Small intestine (tissue), 7 donors: ENCODE data around the gene COLEC11. TPM values are rescaled to one million over a fixed set of nuclear protein-coding genes. Genes with fewer than 3 reads are reported as not detected.
A peak's percentile ranks its signal among the peaks of the same experiment; 100 is the strongest.
"Not testable (repeated sequence)": the region's sequence is repeated elsewhere in the genome, so short reads cannot be mapped to it uniquely, and the experiment has no call there.

Experiments
- DNase-seq, 2 donors: peaks; one replicate each; pipeline versions ENCODE4 v3.0.0 to v3.0.0-alpha.2; 2013
- FAIRE-seq: peaks from 2 replicates; lab custom pipeline; 2012; peaks lifted over from hg19 to GRCh38; lab: Jason Lieb, UNC
- H3K27ac ChIP-seq, 3 donors: one replicate each; pipeline ENCODE4 v1.5.1; 2013; ENCODE audit warnings: low read length in 2 of 3, mild to moderate bottlenecking in 2 of 3, control low read depth in 1 of 3, inconsistent platforms in 1 of 3, low read depth in 1 of 3, moderate library complexity in 1 of 3
- H3K27me3 ChIP-seq, 3 donors: one replicate each; pipeline ENCODE4 v1.6.1; 2013; ENCODE audit warnings: low read length in 3 of 3, inconsistent platforms in 1 of 3; ENCODE audit not compliant: control insufficient read depth in 3 of 3, insufficient read depth in 3 of 3
- H3K36me3 ChIP-seq, 3 donors: one replicate each; pipeline ENCODE4 v1.6.1; 2013; ENCODE audit warnings: low read length in 3 of 3, inconsistent platforms in 1 of 3, low read depth in 1 of 3, mild to moderate bottlenecking in 1 of 3, moderate library complexity in 1 of 3; ENCODE audit not compliant: control insufficient read depth in 3 of 3, insufficient read depth in 2 of 3
- H3K4me1 ChIP-seq, 3 donors: one replicate each; pipeline ENCODE4 v1.6.1; 2013; ENCODE audit warnings: low read length in 2 of 3, inconsistent platforms in 1 of 3, low read depth in 1 of 3, mild to moderate bottlenecking in 1 of 3, moderate library complexity in 1 of 3; ENCODE audit not compliant: control insufficient read depth in 3 of 3, insufficient read depth in 2 of 3
- H3K4me3 ChIP-seq, 3 donors: one replicate each; pipeline ENCODE4 v1.5.1; 2013; ENCODE audit warnings: low read length in 3 of 3, control low read depth in 1 of 3, inconsistent platforms in 1 of 3, low read depth in 1 of 3, mild to moderate bottlenecking in 1 of 3, moderate library complexity in 1 of 3
- H3K9me3 ChIP-seq, 2 donors: one replicate each; pipeline ENCODE4 v1.6.1; 2013; ENCODE audit warnings: low read depth in 1 of 2, low read length in 1 of 2; ENCODE audit not compliant: control insufficient read depth in 2 of 2, insufficient read depth in 1 of 2
- WGBS, 3 donors: extraction: QIAGEN DNeasy Blood & Tissue Kit; methylation state at CpG; one replicate each; pipeline ENCODE4 v1.1.7; 2013; 5-methylcytosine and 5-hydroxymethylcytosine counted together
- polyA plus RNA-seq, 4 donors: library from polyadenylated mRNA; stranded (reverse) in 3 of 4; unstranded in 1 of 4; fragments of 200-250 nt in 3 of 4; fragments of 120-200 nt in 1 of 4; gene quantifications; one replicate each; pipeline versions ENCODE4 v1.2.1 to v1.2.3, GENCODE V29; 2013
- donor health status: healthy with polysubstance abuse.
- donor health status: control.
- donor health status: control.
- donor health status: Bipolar disorder and iron deficiency.
- donor health status: healthy.

COLEC11 gene
- polyA plus RNA-seq, 4 donors, result 1.0 to 4.1 (median 2.2) TPM; not detected in 1

GRCh38 chr2:3604991-3605961 is 10.4 kb downstream of the COLEC11 start:
- Histone ChIP-seq H3K4me1 (no peaks in the 10 kb centered on the region), H3K27ac (peak overlapping the region in 2 of 3 donors; percentile 12 to 50), H3K9me3 (no peaks in the 10 kb centered on the region), H3K36me3 (no peaks in the 10 kb centered on the region), H3K4me3 (peak overlapping the region in 1 of 3 donors; percentile 19), H3K27me3 (no peaks in the 10 kb centered on the region)
- no peak for FAIRE-seq
- 30 to 47% (median 37%) methylated on average over 26 to 44 of the region's 44 CpGs for WGBS, 3 donors
- DNase-seq, result peak in 1 of 2 donors; percentile 31

- no peak for DNase-seq
- H3K27me3 ChIP-seq, result no peaks in the 10 kb centered on the region
- H3K36me3 ChIP-seq, result no peaks in the 10 kb centered on the region
- no peak for FAIRE-seq
- H3K4me3 ChIP-seq, result peak overlapping the region in 1 of 3 donors; percentile 19
- no peaks in the 10 kb centered on the region for H3K4me1 ChIP-seq
- no peaks in the 10 kb centered on the region for H3K9me3 ChIP-seq
- 78 to 90% (median 83%) methylated on average over 9 to 11 of the region's 11 CpGs for WGBS, 3 donors
- peak overlapping the region in 2 of 3 donors; percentile 12 to 50 for H3K27ac ChIP-seq
Measured at GRCh38 chr2:3606028-3606369, 11.1 kb downstream of the COLEC11 start.

GRCh38 chr2:3606370-3607201 is 11.7 kb downstream of the COLEC11 start:
- Histone ChIP-seq H3K27me3 (no peaks in the 10 kb centered on the region), H3K4me3 (no peak overlapping the region), H3K4me1 (no peaks in the 10 kb centered on the region), H3K27ac (no peak overlapping the region), H3K9me3 (no peaks in the 10 kb centered on the region), H3K36me3 (no peaks in the 10 kb centered on the region)
- DNase-seq (no peak), FAIRE-seq (no peak)
- 87 to 96% (median 90%) methylated on average over 37 of the region's 37 CpGs for WGBS, 3 donors

GRCh38 chr2:3608373-3609278 is 13.7 kb downstream of the COLEC11 start:
- FAIRE-seq, result no peak
- H3K36me3 ChIP-seq, result no peaks in the 10 kb centered on the region
- H3K27ac ChIP-seq, result no peak overlapping the region
- no peaks in the 10 kb centered on the region for H3K27me3 ChIP-seq
- no peak for DNase-seq
- H3K4me3 ChIP-seq, result no peak overlapping the region
- WGBS, 3 donors, result 67 to 77% (median 74%) methylated on average over 19 of the region's 19 CpGs
- peaks cover 0 to 5% of the 10 kb centered on the region in 2 donors for H3K9me3 ChIP-seq
- H3K4me1 ChIP-seq, result no peaks in the 10 kb centered on the region

GRCh38 chr2:3609279-3609673 is 14.4 kb downstream of the COLEC11 start:
- not testable (repeated sequence) for DNase-seq, FAIRE-seq, H3K27me3 ChIP-seq, H3K4me1 ChIP-seq, H3K9me3 ChIP-seq, H3K4me3 ChIP-seq, H3K36me3 ChIP-seq, H3K27ac ChIP-seq
- whole genome bisulfite sequencing, 3 donors, result 47 to 72% (median 59%) methylated on average over 4 of the region's 4 CpGs

- H3K27me3 ChIP-seq, result no peaks in the 10 kb centered on the region
- no peak overlapping the region for H3K4me3 ChIP-seq
- DNase-seq (no peak), FAIRE-seq (no peak)
- H3K4me1 ChIP-seq, result no peaks in the 10 kb centered on the region
- H3K9me3 ChIP-seq, result peaks cover 0 to 5% of the 10 kb centered on the region in 2 donors
- no peak overlapping the region for H3K27ac ChIP-seq
- no peaks in the 10 kb centered on the region for H3K36me3 ChIP-seq
- 80 to 93% (median 89%) methylated on average over 9 of the region's 9 CpGs for WGBS, 3 donors
Measured at GRCh38 chr2:3610415-3610814, 15.5 kb downstream of the COLEC11 start.

GRCh38 chr2:3610881-3611505 is 16.1 kb downstream of the COLEC11 start:
- no peak for DNase-seq
- H3K4me3 ChIP-seq, result no peak overlapping the region
- H3K36me3 ChIP-seq, result no peaks in the 10 kb centered on the region
- 80 to 88% (median 83%) methylated on average over 23 of the region's 23 CpGs for WGBS, 3 donors
- no peak overlapping the region for H3K27ac ChIP-seq
- H3K27me3 ChIP-seq, result no peaks in the 10 kb centered on the region
- no peak for FAIRE-seq
- peaks cover 0 to 5% of the 10 kb centered on the region in 2 donors for H3K9me3 ChIP-seq
- H3K4me1 ChIP-seq, result no peaks in the 10 kb centered on the region
